HG02610 (cell line): Measurements from ENCODE around the gene GSTM2.
"Not testable (repeated sequence)": the region's sequence is repeated elsewhere in the genome, so short reads cannot be mapped to it uniquely, and the experiment has no call there.

Experiments
- ATAC-seq: cut with Tn5 transposase; IDR thresholded peaks from one replicate; pipeline ENCODE4 v1.9.1; 2021; ENCODE audit warnings: mild to moderate bottlenecking, moderate library complexity; ENCODE audit not compliant: unreplicated experiment

The GSTM2 gene

GRCh38 chr1:109673861-109674260 lies 6.0 kb downstream of the GSTM2 start:
- not testable (repeated sequence) for ATAC-seq

DNA sequence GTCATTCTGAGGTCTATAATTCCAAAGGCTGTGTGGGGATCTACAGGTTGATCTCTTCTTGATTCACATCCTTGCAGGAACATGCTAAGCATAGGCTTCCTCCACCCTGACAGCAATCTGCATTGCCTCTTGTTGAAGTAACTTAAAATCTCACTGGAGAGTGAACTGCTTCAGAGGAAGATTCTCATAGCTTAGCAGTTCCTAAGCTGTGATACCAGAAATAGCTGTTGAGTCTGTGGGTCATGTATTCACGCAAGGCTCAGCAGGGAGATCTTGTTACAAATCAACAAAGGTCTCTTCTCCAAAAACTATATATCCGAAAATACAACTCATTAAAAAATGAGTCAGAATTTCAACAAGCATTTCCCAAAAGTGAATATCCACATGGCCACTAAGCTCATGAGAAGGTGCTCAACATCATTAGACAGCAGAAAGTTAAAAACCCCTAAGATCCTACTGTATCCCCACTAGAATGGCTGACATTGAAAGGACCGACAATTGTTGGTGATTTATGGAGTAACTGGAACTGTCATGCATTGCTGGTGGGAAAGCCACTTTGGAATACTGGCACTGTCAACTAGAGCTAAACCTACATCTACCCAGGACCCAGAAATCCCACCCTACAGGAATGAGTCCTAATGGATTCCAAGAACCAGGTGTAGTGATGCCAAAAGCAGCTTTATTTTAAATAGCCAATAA lies 9.0 kb downstream of the GSTM2 start:
- ATAC-seq: not testable (repeated sequence)

DNA sequence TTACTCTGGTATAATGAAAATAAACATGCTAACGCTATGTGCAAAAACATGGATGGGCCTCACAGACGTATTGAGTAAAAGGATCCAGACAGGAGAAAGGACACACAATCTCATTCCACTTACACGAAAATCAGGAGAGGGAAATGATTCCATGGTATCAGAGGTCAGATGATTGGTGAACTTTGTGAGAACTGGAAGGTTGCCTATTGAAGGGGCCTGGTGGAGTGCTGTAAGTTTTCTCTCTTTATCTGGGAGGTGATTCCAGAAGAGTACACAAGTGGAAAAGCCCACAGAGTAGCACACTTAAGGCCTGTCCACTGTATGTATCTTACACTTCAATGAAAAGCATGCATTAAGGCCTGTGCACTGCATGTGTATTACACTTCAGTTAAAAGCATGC lies 9.6 kb downstream of the GSTM2 start:
- no peak for ATAC-seq

GRCh38 chr1:109678637-109679036 lies 10.8 kb downstream of the GSTM2 start:
- ATAC-seq: not testable (repeated sequence)

DNA sequence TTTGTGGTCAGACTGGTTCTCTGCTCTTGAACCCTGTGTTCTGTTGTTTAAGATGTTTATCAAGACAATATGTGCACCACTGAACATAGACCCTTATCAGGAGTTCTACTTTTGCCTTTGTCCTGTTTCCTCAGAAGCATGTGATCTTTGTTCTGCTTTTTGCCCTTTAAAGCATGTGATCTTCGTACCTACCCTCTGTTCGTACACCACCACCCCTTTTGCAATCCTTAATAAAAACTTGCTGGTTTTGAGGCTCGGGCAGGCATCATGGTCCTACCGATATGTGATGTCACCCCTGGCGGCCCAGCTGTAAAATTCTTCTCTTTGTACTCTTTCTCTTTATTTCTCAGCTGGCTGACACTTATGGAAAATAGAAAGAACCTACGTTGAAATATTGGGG lies 16.9 kb downstream of the GSTM2 start:
- ATAC-seq: not testable (repeated sequence)

DNA sequence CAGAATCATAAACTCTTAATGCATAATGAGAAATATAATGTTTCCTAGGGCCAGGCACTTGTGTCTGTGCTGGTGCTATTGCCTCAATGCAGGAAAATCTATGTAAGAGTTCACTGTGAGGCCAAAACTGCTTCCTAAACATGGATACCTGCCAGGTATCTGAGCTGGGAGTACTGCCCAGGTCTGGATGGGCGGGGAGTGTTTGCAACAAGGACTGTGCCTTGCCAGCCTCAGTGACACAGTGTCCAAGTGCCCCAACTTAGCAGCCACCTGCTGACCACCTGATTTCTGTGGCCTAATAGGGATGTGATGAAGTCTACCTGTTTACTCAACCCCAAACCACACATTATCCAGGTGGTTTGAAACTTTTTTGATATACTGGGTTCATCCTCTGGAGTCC lies 17.5 kb downstream of the GSTM2 start:
- not testable (repeated sequence) for ATAC-seq

DNA sequence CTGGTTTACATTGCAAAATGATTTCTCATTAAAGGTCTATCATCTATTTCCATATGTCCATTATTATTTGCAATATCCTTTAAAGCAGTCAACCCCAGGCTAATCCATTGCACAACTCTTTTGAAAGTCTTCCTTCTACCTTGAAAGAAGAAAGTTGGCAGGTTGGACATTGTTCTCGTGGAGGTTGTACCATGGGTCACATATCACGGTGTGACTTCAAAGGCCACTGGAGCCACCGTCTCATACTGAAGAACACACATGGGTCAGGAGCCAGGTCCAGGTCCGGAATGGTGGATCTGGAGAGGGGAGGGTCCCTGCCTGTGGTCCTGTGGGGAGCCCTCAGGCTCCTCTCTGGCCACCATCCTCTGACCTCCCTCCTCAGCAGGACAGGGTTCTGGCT lies 18.0 kb downstream of the GSTM2 start:
- not testable (repeated sequence) for ATAC-seq

DNA sequence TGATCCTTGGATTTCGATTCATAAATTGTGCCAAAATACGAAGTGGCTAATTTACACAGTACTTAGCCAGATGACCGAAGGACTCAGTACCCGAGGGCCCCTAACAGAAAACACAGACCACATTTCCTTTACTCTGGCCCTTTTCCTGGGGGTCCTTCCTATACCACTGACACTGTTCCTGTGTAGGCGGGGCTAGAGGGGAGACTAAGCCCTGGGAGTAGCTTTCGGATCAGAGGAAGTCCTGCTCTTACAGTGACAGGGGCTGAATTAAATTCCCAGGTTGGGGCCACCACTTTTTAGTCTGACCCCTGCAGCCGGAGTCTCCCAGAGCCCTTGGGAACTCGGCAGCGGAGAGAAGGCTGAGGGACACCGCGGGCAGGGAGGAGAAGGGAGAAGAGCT lies 19.3 kb downstream of the GSTM2 start:
- peak; percentile 13 for ATAC-seq

GRCh38 chr1:109687641-109688499 lies 20.0 kb downstream of the GSTM2 start, which contains the start of gene GSTM1:
TSS of gene GSTM1 (plus strand) at chr1:109687817. CDS start at chr1:109687874, 57 bp downstream.
- ATAC-seq: peak; percentile 96

DNA sequence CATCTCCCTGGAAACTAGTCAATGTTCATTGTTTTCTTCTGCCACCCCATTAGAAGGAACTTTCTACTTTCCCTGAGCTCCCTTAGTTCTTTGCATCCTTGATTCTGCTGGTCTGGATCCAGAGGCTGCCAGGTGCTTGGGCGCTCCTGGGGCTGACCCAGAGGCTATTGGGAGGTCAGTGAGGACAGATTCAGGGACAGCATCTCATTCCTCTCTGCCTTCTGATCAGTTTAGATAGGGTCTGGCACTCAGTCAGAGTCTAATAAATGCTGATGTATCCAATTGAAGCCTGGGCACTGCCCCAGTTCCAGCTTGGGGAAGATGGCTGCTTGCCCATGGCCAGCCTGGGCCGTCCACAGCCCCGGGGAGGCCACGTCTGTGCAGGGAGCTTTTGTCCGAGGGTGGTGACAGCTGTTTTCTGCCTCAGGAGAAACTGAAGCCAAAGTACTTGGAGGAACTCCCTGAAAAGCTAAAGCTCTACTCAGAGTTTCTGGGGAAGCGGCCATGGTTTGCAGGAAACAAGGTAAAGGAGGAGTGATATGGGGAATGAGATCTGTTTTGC lies 22.1 kb downstream of the GSTM2 start:
- no peak for ATAC-seq

GRCh38 chr1:109691759-109692158 lies 23.9 kb downstream of the GSTM2 start:
- no peak for ATAC-seq

- not testable (repeated sequence) for ATAC-seq
Observed at GRCh38 chr1:109694400-109694799, 26.5 kb downstream of the GSTM2 start.

GRCh38 chr1:109695138-109695537 lies 27.3 kb downstream of the GSTM2 start:
- not testable (repeated sequence) for ATAC-seq

DNA sequence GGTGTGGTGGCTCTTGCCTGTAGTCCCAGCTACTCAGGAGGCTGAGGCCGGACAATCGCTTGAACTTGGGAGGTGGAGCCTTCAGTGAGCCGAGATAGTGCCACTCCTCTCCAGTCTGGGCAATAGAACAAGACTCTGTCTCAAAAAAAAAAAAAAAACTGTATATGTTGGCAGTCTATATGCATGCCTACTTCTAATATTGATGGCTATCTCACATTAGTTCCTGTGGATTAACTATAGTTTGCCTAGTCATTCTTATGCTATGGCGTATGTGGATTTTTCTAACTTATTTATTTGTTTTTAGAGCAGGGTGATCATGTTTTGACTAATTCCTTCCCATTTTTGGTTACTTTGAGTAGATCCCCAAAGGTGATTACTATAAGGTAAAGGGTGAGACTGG lies 29.2 kb downstream of the GSTM2 start:
- no peak for ATAC-seq

GRCh38 chr1:109697861-109698260 lies 30.0 kb downstream of the GSTM2 start:
- ATAC-seq: not testable (repeated sequence)

DNA sequence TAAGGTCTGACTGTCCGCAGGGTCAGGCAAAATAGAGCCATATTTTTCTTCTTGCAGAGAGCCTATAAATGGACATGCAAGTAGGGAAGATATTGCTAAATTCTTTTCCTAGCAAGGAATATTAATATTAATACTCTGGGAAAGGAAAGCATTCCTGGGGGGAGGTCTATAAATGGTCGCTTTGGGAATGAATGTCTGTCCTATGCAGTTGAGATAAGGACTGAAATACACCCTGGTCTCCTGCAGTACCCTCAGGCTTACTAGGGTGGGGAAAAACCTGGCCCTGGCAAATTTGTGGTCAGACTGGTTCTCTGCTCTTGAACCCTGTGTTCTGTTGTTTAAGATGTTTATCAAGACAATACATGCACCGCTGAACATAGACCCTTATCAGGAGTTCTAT lies 35.1 kb downstream of the GSTM2 start:
- ATAC-seq: not testable (repeated sequence)

GRCh38 chr1:109704173-109704572 lies 36.3 kb downstream of the GSTM2 start:
- ATAC-seq: no peak

GRCh38 chr1:109705411-109705810 lies 37.6 kb downstream of the GSTM2 start:
- no peak for ATAC-seq

DNA sequence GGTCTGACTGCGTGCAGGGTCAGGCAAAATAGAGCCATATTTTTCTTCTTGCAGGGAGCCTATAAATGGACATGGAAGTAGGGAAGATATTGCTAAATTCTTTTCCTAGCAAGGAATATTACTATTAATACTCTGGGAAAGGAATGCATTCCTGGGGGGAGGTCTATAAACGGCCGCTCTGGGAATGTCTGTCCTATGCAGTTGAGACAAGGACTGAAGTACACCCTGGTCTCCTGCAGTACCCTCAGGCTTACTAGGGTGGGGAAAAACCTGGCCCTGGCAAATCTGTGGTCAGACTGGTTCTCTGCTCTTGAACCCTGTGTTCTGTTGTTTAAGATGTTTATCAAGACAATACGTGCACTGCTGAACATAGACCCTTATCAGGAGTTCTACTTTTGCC lies 41.1 kb downstream of the GSTM2 start:
- ATAC-seq: not testable (repeated sequence)

DNA sequence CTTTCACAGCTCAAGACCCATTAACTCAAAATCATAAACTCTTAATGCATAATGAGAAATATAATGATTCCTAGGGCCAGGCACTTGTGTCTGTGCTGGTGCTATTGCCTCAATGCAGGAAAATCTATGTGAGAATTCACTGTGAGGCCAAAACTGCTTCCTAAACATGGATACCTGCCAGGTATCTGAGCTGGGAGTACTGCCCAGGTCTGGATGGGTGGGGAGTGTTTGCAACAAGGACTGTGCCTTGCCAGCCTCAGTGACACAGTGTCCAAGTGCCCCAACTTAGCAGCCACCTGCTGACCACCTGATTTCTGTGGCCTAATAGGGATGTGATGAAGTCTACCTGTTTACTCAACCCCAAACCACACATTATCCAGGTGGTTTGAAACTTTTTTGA lies 42.0 kb downstream of the GSTM2 start:
- ATAC-seq: not testable (repeated sequence)

- ATAC-seq: not testable (repeated sequence)
Observed at GRCh38 chr1:109711593-109712320, 43.9 kb downstream of the GSTM2 start, which contains the start of gene GSTM5. TSS of gene GSTM5 (plus strand) at chr1:109712251. CDS start at chr1:109712313, 62 bp downstream.
